HG02943 (cell line): ENCODE data around the gene SLC6A4.
"Not testable (repeated sequence)": the region's sequence is repeated elsewhere in the genome, so short reads cannot be mapped to it uniquely, and the experiment has no call there.

ENCODE experiments used
- ATAC-seq: cut with Tn5 transposase; IDR thresholded peaks from one replicate; pipeline ENCODE4 v1.9.1; 2021; ENCODE audit warnings: mild to moderate bottlenecking, low read depth, moderate library complexity; ENCODE audit not compliant: unreplicated experiment

The SLC6A4 gene

GRCh38 chr17:30239089-30239462, 3.6 kb upstream of the SLC6A4 start:
- no peak for ATAC-seq

DNA sequence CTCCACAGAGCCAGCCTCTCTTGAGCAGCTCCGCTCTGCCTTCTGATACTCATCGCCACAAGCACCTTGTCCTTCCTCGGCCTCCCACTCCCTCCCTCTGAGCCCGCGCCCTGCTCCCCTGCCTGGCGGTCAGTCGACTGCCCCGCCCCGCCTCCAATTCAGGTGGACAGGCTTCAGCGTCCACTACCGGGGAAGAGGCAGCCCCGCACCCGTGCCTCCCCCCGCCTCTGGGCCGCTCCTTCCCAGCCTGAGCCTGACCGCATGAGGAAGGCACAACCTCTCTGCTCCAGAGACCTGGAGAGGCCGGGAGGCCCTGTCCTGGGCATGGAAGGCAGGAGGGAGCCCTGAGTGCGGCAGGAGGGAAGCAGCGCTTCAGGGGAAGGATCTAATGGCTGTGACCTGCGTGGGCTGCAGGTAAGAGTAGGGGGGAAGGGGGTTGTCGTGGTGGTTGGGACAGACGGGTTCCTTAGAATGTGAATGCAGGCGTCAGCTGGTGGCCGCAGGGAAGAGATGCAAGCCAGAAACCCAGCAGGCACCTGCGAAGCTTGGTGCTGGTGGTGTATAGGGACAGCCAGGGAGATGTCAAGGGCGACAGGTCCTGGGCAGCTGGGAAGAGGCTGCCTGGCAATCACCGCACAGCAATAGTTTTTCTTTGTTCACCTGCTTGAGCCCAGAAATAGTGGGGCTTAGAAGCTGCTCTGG, 3.0 kb upstream of the SLC6A4 start:
- no peak for ATAC-seq

DNA sequence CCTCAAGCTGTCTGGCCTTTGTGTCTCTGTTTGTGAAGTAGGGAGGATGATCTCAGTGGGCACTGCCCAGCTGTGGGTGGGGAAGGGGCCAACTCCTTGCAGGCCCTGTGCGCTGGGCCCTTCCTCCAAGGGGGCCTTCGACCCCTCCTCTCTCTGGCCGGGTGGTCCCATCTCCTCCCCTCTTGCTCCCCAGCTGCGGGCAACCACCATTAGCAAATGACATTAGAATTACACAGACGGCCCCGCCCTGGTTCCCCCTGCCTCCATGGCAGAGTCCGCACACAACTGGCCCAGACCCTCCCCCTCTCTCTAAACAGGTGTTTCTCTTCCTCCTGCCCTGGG, 2.5 kb upstream of the SLC6A4 start:
- ATAC-seq, result no peak

GRCh38 chr17:30237296-30238002, 2.0 kb upstream of the SLC6A4 start:
- ATAC-seq, result no peak

- ATAC-seq, result no peak
These were observed 1.3 kb upstream of the SLC6A4 start for GRCh38 chr17:30236766-30237165.

GRCh38 chr17:30236297-30236624, 764 bp upstream of the SLC6A4 start:
- no peak for ATAC-seq

GRCh38 chr17:30234964-30235363, 533 bp downstream of the SLC6A4 start:
- no peak for ATAC-seq

DNA sequence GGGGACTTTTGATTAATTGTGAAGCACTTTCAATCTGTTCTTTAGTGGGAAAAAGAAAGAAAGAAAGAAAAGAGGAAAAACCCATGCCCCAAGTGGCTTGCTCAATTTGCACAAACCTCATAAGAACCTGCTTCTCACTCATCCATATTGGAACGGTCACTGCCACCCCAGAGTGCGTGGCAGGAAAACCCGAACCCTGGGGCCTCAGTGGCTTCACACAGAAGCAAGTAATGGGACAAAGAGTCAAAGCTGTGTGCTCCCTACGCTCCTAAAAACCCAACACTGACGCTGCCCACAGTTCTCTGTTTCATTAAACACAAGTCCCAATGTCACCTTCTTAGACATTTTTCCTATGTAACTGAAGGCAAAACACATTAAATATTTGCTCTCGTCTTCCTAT, 1.2 kb downstream of the SLC6A4 start:
- ATAC-seq, result no peak

- no peak for ATAC-seq
These were observed 2.6 kb downstream of the SLC6A4 start for GRCh38 chr17:30232824-30233427.

- no peak for ATAC-seq
These were observed 3.3 kb downstream of the SLC6A4 start for GRCh38 chr17:30232015-30232823.

- ATAC-seq, result no peak
These were observed 4.8 kb downstream of the SLC6A4 start for GRCh38 chr17:30230596-30231125.

DNA sequence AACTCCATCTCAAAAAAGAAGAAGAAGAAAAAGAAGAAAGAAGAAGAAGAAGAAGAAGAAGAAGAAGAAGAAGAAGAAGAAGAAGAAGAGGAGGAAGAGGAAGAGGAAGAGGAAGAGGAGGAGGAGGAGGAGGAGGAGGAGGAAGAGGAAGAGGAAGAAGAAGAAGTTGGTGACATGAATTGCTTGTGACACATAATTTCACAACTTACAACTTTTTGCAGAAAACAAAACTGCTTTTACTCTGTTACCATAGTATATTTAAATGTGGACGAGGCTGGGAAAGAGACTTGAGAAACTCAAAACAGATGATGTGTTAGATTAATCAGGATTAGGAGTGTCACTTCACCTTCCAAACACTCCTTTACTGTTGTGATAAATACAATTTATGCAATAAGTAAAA, 5.5 kb downstream of the SLC6A4 start:
- not testable (repeated sequence) for ATAC-seq

DNA sequence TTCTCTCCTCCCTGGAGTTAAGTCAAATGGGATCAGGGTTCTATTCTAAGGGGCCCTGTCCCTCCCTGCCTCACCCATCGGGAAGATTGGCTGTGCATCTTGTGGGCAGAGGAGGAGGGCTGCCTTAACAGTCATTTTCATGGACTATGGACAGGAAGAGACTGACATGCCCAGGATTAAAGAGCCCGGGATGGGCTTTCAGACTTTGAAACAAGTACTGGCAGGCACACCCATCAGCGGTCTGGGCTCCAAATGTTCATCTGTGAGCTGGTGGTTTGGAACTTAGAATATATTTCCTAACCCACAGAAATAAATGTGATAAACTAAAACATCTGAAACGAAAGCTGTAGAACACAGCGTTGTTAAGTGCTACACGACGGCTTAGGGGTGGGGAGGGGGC, 6.5 kb downstream of the SLC6A4 start:
- ATAC-seq, result no peak

DNA sequence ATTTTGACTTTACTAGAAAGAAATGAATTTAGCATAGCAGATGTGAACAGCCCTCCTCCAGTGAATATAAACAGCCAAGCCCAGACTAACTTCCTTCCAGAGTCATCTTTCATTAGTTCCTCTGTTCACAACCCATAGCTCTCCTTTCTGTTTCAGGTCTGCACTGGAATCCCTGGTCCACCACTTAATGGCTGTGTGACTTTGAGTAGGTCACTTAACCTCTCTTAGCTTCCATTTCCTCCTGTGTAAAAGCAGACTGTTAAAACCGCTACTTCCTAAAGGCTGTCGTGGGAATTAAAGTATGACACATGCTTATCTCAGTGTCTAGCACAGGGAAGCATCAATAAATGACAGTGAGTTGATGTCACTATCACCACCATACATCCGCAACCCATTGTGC, 7.5 kb downstream of the SLC6A4 start:
- ATAC-seq, result no peak

DNA sequence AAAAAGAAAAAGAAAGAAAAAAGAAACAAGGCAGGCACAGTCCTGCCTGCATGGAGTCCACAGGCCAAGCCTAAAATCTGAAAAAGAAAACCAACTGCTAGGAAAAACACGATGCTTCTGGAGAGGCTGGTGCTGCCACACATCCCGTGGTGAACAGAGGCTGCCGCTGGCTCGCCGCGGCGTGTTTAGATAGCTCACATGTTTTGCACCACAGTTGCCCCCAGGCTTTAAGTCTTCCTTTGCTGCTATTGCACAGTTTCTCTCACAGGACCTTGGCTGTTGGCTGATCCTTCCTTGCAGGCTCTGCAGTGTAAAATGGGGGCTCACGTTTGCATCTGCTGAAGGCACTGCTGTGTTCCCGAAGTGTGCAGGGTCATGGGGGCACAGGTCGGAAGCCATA, 8.6 kb downstream of the SLC6A4 start:
- no peak for ATAC-seq

DNA sequence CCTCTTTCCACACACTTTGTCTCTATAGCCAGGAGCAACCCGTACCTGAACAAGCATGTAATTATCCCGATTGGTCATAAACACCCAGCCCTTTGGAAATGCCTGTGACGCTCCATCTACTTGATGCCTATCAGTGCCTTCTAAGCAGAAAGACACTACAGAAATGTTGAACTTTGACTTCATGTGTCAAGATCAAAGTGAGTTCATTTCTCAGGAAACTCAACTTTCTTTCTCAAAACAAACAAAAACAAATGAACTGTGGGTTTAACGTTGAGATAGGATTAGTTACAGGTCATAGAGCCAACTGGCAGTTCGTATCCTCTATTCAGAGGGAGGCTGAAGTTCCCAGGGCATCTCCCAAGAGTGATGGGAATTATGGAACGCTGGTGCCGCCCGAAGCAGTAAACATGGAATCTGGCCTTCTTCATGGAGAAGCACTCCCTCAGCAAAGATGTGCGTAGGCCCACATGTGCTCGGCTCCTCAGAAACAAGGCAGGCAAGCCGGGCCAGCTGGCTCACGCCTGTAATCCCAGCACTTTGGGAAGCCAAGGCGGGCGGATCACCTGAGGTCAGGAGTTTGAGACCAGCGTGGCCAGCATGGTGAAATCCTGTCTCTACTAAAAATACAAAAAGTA, 9.5 kb downstream of the SLC6A4 start:
- ATAC-seq, result no peak

DNA sequence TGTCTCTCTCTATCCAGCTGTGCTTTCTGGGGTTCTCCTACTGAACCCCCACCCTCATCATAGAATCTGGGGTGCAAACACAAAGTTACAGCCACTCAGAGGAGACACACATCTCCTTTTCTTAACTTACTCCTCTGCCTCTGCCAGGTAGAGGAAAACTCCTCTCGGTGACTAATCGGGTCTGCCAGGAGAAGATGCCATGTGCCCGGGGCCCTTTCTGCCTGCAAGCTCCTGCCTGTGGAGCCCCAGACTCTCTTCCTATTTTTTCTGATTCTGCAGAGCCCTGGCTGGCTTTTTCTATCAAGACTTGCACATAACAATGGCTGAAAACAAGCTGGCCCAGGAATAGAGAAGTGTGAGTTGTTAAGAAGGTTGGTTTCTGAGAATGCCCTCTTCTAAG, 10.4 kb downstream of the SLC6A4 start:
- no peak for ATAC-seq

DNA sequence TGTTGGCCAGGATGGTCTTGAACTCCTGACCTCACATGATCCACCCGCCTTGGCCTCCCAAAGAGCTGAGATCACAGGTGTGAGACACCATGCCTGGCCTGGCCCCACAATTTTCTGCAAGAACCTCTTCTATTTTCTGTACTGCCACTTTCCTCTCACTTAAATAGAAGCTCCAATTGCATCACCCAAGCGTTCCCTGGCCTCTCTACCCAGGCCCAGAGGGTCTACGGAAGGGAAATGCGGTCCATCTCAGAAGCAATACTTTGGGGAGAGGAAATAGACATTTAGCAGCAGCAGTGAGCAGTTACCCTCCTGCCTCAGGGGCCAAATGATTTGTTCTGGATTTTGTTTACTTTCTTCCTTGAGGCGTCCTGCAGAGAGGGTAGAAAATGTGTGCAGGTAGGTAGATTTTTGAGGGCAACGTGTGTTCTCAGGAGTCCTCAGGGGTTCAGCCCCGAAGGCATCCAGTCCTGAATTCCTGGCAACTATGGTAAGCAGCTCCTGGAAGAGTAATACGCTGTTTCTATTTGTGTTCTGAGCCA, 11.0 kb downstream of the SLC6A4 start:
- ATAC-seq, result no peak

- ATAC-seq, result no peak
These were observed 12.7 kb downstream of the SLC6A4 start for GRCh38 chr17:30222721-30223175.

DNA sequence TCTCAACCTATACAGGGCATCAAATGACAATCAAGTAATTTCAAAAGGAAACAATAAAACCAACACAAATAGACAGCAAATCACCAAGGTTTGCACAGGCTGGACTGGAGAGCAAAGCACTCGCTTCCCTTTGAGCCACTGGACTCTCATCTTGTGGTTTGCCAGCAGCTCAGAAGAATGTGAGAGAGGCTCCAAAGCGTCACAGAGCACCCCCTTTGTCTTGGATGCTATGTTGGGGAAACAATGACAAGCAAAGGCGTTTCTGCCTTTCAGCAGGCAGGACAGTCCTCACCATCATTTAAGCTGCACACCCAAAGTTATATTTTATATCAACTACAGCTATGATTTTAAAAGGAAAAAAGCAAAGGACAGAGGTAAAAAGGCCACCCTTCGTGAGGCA, 13.2 kb downstream of the SLC6A4 start:
- ATAC-seq, result no peak
